ENCODE data around the gene PDE9A.
"Not testable (repeated sequence)": the region's sequence is repeated elsewhere in the genome, so short reads cannot be mapped to it uniquely, and the experiment has no call there.

The PDE9A gene

DNA sequence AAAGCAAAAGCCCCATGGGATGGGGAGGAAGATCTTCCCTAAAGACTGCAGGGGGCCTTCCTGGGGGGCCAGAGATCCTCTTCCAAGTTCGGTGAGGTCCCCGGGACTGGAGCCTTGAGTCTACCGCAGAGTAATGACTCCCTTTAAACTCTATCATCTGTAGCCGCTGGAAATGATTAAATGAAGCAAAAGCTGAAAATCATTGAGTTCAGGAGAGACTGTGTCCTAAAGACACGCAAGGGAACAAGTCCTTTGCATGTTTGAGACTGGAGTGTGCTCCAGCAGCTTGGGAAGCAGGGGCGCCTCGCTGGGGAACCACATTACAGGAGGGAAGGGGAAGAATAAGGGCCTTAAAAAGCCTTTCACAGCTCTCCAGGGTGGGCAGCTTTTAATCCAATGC lies 155.8 kb downstream of the PDE9A start:
- DNase-seq: no peak

DNA sequence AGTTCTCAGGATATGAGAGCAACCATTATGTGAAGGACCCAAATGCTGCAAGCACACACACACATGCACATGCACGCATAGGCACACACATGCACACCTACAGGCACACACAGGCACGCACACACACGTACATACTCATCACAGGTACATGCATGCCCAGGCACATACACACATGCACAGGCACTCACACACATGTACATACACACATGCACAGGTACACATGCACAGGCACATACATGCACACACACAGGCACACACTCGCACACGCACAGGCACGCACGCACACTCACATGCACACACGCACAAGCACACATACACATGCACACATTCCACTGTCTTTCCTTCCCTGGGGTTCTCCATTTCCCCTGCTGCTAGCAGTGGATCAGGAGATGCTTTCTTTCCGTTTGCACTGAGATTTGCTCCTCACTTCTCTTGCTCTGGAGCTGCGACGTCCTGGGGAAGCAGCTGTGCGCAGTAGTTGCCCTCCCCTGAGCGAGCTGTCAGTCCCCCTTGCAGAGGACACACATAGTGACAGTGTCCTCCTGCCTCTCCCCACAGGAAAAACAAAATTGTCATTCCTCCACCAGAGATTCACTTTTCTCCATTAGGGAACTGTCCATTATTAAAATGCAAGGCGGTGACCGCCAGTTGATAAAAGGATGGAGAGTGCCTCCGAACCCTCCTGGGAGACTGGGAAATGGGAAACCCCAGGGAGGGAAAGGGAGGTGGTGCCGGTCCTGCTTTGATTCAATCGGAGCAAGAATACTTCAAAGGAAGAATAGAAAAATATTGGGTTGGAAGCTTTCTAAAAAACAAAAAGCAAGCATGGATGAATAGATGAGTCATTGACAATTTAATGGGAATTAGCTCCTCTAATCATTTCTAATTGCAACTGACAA lies 156.4 kb downstream of the PDE9A start:
- DNase-seq: no peak

DNA sequence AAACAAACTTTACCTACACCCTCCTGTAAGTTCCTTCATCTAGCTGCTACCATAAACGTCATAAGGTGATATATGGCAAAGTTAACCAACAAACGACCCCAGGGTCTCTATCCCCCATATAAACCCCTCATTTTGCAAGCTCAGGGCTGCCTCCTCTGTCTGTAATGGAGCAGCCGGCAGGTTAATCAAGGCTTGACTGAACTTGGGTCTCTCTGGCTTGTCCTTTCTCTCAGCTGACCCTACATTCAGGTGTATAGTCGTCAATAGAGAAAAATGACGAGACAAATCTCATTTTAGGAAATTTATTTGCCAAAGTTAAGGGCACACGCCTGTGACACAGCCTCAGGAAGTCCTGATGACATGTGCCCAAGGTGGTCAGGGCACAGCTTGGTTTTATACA lies 158.5 kb downstream of the PDE9A start:
- DNase-seq: no peak

DNA sequence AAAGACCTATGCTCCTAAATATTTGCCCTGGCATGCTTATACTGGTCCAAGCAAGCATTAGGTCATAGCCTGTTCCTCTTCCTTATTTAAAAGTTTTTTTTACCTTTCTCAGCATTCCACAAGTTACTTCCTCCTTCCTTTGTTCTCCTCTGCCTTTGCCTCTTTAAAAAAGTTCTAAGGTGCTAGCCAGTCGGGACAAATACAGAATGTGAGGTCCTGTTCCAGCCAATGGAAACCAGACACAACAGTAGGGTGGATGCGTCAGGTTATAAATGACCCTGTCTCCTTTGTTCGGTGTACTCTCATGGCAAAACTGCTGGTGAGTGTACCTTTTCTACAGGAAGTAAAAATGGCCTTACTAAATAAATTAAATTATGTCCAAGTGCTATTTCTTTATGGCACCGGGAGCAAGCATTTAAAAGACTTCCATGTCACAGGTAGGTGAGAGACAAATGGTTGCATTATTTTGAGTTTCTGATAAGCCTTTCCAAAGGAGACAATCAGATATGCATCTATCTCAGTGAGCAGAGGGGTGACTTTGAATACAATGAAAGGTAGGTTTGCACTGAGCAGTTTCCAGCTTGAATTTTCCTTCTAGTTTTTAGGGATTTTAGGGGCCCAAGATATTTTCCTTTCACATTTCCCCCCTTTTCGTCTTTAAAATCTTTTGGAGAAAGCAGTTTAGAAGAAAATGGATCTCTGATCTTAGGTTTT lies 159.3 kb downstream of the PDE9A start:
- not testable (repeated sequence) for DNase-seq

DNA sequence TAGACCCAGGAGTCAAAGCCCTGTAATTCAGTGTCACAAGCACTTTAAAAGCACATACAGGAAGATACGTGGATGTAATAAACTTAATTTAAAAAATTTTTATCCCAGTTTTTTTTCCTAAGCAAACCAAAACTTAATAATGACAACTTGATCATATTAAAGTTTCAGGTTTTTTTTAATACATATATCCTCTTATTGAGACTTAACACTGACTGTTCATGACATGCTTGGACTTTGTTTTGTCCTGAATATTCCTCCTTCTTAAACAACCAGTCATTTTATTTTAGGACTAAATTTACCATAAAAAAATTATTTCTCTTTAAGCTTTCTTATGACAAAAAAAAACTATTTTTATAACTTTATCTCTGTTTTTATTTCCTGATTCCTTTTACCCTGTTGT lies 161.8 kb downstream of the PDE9A start:
- no peak for DNase-seq

DNA sequence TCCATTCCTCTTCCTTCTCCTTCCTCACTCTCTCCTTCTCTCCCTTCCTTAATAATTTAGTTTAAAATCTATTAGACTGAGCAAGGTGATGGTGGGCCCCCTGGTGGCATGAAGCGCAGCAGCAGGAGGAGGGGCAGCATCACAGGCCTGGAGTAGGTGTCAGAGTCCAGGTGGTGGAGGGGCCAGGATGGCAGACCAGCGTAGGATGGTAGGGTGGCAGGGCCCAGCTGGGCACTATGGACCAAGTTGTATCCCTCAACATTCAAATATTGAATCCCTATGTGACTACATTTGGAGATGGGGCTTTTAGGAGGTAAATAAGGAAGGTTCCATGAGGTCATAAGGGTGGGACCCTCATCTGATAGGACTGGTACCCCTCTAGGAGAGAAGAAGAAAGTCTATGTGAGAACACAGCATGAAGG lies 164.9 kb downstream of the PDE9A start:
- DNase-seq: peak; percentile 21

DNA sequence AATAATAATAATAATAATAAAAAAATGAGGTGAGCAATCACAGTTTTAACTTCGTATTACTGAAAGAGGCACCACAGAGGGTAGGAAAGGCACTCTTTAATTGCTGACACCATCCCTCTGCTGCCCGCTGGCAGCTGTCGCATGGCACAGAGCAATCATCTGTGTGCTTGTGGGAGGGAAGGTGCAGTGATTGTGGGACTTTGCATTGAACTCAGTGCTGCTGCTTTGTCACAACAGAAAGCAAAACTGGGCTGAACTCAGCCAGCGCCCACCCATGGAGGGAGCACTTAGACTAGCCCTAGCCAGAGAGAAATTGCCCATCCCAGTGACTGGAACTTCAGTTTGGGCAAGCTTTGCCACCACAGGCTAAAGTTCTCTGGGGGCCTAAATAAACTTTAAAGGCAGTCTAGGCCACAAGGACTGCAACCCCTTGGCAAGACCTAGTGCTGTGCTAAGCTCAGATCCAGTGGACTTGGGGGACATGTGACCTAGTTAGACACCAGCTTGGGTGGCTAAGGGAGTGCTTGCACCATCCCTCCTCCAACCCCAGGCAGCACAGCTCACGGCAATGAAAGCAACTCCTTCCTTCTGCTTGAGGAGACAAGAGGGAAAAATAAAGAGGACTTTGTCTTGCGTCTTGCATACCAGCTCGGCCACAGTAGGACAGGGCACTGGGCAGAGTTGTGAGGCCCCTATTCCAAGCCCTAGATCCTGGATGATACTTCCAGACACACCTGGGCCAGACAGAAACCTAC lies 166.6 kb downstream of the PDE9A start:
- no peak for DNase-seq

DNA sequence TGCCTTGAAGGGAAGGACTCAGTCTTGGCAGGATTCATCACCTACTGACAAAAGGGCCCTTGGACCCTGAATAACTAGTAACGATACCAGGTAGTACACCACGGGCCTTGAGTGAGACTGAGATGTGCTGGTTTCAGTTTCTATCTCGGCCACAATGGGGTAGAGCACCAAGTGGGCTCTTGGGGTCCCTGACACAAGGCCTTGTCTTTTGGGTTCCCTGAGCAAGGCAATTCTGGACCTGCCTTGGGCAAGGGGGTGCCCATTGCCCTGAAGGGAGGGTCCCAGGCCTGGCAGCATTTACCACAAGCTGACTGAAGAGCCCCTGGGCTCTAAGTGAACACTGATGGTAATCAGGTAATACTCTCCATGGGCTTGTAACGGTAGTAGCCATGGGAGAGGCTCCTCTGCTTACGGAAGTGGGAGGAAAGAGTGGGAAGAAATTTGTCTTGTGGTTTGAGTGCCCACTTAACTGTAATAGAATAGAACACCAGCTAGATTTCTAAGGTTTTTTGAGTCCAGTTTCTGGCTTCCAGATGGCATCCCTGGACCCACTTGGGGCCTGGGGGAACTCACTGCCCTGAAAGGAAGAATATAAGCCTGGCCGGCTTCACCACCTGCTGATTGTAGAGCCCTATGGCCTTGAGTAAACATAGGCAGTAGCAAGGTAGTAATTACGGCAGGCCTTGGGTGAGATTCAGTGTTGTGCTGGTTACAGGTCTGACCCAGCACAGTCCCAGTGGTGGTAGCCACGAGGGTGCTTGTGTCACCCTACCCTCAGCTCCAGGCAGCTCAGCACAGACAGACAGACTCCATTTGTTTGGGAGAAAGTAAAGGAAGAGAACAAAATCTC lies 167.4 kb downstream of the PDE9A start:
- DNase-seq: peak; percentile 21

Measured in NCI-H748 treated with DMSO at 0.1 percent for 48 hours (cell line).